Liver (tissue), 9 donors: ENCODE results near the gene C3orf38. TPM values are rescaled to one million over a fixed set of nuclear protein-coding genes. Genes with fewer than 3 reads are reported as not detected.
A peak's percentile ranks its signal among the peaks of the same experiment; 100 is the strongest.

ENCODE experiments used
- DNase-seq: peaks from one replicate; pipeline ENCODE4 v3.0.0-alpha.2; 2017; ENCODE audit warnings: low spot score
- H3K27ac ChIP-seq, 2 donors: one replicate each; pipeline ENCODE4 v1.7.0; 2013; ENCODE audit warnings: inconsistent platforms in 2 of 2, low read length in 2 of 2, control low read depth in 1 of 2, low read depth in 1 of 2, mild to moderate bottlenecking in 1 of 2
- H3K27me3 ChIP-seq, 4 donors: one replicate each; pipeline versions ENCODE4 v1.6.1 to v1.7.0; 2013; ENCODE audit warnings: low read length in 3 of 4, inconsistent platforms in 1 of 4, mild to moderate bottlenecking in 1 of 4, moderate library complexity in 1 of 4; ENCODE audit not compliant: control insufficient read depth in 4 of 4, insufficient read depth in 4 of 4
- H3K36me3 ChIP-seq, 4 donors: one replicate each; pipeline versions ENCODE4 v1.6.1 to v1.7.0; 2013; ENCODE audit warnings: low read length in 3 of 4, mild to moderate bottlenecking in 3 of 4, low read depth in 1 of 4, moderate library complexity in 1 of 4; ENCODE audit not compliant: control insufficient read depth in 4 of 4, insufficient read depth in 3 of 4
- H3K4me1 ChIP-seq, 4 donors: one replicate each; pipeline versions ENCODE4 v1.6.1 to v1.7.0; 2013; ENCODE audit warnings: low read length in 3 of 4, mild to moderate bottlenecking in 3 of 4, moderate library complexity in 1 of 4; ENCODE audit not compliant: control insufficient read depth in 4 of 4, insufficient read depth in 4 of 4
- H3K4me3 ChIP-seq, 3 donors: one replicate each; pipeline versions ENCODE4 v1.6.1 to v1.7.0; 2013; ENCODE audit warnings: low read length in 3 of 3, control low read depth in 1 of 3, low read depth in 1 of 3, mild to moderate bottlenecking in 1 of 3
- H3K9ac ChIP-seq, 2 donors: one replicate each; pipeline ENCODE4 v1.7.0; 2013; ENCODE audit warnings: low read length in 2 of 2, mild to moderate bottlenecking in 2 of 2, moderate library complexity in 2 of 2, control low read depth in 1 of 2, low read depth in 1 of 2
- H3K9me3 ChIP-seq, 4 donors: one replicate each; pipeline versions ENCODE4 v1.6.1 to v1.7.0; 2013; ENCODE audit warnings: low read length in 3 of 4; ENCODE audit not compliant: control insufficient read depth in 4 of 4
- EGR1 ChIP-seq, 2 donors: IDR thresholded peaks; 2 replicates each; pipeline ENCODE4 v1.6.1; 2016 to 2018; ENCODE audit warnings: antibody characterized with exemption in 2 of 2, low read depth in 2 of 2
- FOXA1 ChIP-seq: IDR thresholded peaks from 2 replicates; pipeline ENCODE4 v1.6.1; 2016; ENCODE audit warnings: antibody characterized with exemption
- FOXA2 ChIP-seq: IDR thresholded peaks from 2 replicates; pipeline ENCODE4 v1.6.1; 2016; ENCODE audit warnings: antibody characterized with exemption
- GABPA ChIP-seq, 2 donors: IDR thresholded peaks in 1 of 2; conservative IDR thresholded peaks in 1 of 2; 2 replicates each; pipeline ENCODE4 v1.6.1; 2016; ENCODE audit warnings: antibody characterized with exemption in 2 of 2, mild to moderate bottlenecking in 1 of 2, moderate library complexity in 1 of 2
- HNF4A ChIP-seq, 2 donors: conservative IDR thresholded peaks; 2 replicates each; pipeline ENCODE4 v1.6.1; 2016; ENCODE audit warnings: antibody characterized with exemption in 2 of 2, mild to moderate bottlenecking in 2 of 2
- HNF4G ChIP-seq: IDR thresholded peaks from 2 replicates; pipeline ENCODE4 v1.6.1; 2016; ENCODE audit warnings: antibody characterized with exemption
- JUND ChIP-seq, 2 donors: IDR thresholded peaks; 2 replicates each; pipeline ENCODE4 v1.6.1; 2016; ENCODE audit warnings: antibody characterized with exemption in 2 of 2
- NR2F2 ChIP-seq: IDR thresholded peaks from 2 replicates; pipeline ENCODE4 v1.6.1; 2016; ENCODE audit warnings: antibody characterized with exemption
- RAD21 ChIP-seq, 2 donors: IDR thresholded peaks; 2 replicates each; pipeline ENCODE4 v1.6.1; 2016; ENCODE audit warnings: antibody characterized with exemption in 2 of 2, mild to moderate bottlenecking in 2 of 2
- RXRA ChIP-seq, 2 donors: IDR thresholded peaks; 2 replicates each; pipeline ENCODE4 v1.6.1; 2017 to 2018; ENCODE audit warnings: antibody characterized with exemption in 2 of 2, mild to moderate bottlenecking in 1 of 2
- SP1 ChIP-seq: IDR thresholded peaks from 2 replicates; pipeline ENCODE4 v1.6.1; 2018; ENCODE audit warnings: antibody characterized with exemption, mild to moderate bottlenecking
- TAF1 ChIP-seq: conservative IDR thresholded peaks from 2 replicates; pipeline ENCODE4 v1.6.1; 2016; ENCODE audit warnings: antibody characterized with exemption, mild to moderate bottlenecking
- YY1 ChIP-seq: IDR thresholded peaks from 2 replicates; pipeline ENCODE4 v1.6.1; 2016; ENCODE audit warnings: antibody characterized with exemption, mild to moderate bottlenecking
- WGBS: extraction: QIAGEN DNeasy Blood & Tissue Kit; methylation state at CpG from one replicate; pipeline ENCODE4 v1.1.7; 2013; 5-methylcytosine and 5-hydroxymethylcytosine counted together
- polyA plus RNA-seq, 2 donors: library from polyadenylated mRNA; stranded (reverse) in 1 of 2; unstranded in 1 of 2; fragments of 200-250 nt in 1 of 2; fragments of >200 nt in 1 of 2; fragmentation: Nextera tagmentation in 1 of 2; extraction: Ambion mirVana in 1 of 2; gene quantifications; one replicate each; pipeline versions ENCODE4 v1.2.1 to v1.2.3, GENCODE V29; 2013 to 2015
- total RNA-seq, 2 donors: library from RNA; depleted of rRNA; stranded (reverse); fragments of >200 nt; gene quantifications; one replicate each; pipeline ENCODE4 v1.2.3, GENCODE V29; 2014
- TF ChIP-seq, protein P1 (sequence below): fragments of 150-350 bp; IDR thresholded peaks from 2 replicates; pipeline ENCODE4 v1.5.1; 2017; ENCODE audit warnings: improper control_type of control experiment, low read depth, low read length; ENCODE audit not compliant: missing input control
- TF ChIP-seq, protein P2 (sequence below): IDR thresholded peaks from 2 replicates; pipeline ENCODE4 v1.6.1; 2016; ENCODE audit warnings: antibody characterized with exemption
- TF ChIP-seq, protein P3 (sequence below): IDR thresholded peaks from 2 replicates; pipeline ENCODE4 v1.6.1; 2016; ENCODE audit warnings: antibody characterized with exemption, mild to moderate bottlenecking
- TF ChIP-seq, protein P4 (sequence below): IDR thresholded peaks from 2 replicates; pipeline ENCODE4 v1.6.1; 2016; ENCODE audit warnings: antibody characterized with exemption
- TF ChIP-seq, protein P5 (sequence below): IDR thresholded peaks from 2 replicates; pipeline ENCODE4 v1.6.1; 2016; ENCODE audit warnings: antibody characterized with exemption
- donor health status: healthy.
- donor health status: healthy.
- donor health status: healthy.
- donor health status: healthy.
- donor health status: healthy.

The C3orf38 gene
- total RNA-seq (10 to 100 TPM; 11.5 to 16.0 TPM), polyA plus RNA-seq (1 to 10 TPM; 4.6 to 4.7 TPM)

DNA sequence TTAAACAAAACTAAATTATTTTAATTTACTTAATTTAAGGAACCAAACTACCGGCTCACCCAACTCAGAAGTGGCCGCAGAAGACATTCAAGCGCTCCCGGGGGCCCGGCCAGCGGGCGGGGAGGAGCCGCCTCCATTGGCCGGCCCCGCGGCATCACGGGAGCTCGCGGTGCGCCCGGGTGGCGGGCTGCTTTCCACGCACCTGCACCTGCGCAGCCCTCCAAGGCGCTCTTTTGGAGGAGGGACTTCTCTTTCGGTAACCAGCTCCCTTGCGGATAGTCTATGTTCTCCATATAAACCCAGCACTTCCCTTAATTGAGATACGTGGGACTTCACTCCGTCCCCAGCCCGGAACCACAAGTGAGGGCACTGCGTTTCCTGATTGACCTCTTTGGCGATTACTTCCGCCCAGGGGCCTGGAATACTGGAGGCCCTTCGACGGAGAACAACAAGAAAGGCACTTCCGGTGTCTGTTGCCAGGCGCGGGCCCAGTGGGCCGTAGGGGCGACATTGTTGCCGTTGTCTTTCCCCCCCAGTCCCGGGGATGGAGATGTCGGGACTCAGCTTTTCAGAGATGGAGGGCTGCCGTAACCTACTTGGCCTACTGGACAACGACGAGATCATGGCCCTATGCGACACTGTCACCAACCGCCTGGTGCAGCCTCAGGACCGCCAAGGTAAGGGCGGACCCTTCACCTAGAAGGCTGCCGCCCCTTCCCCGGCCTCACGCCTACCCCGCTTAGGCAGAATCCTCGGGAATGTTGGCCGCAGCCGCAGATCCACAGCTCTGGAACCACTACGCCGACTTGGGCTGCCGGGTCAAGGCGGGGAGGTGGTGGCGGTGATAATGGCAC, at the start of gene C3orf38:
Gene C3orf38 (plus strand): TSS at position 451 of the 854 bp plus-strand sequence. CDS start 94 bp downstream, at position 545.
- under 1% methylated on average over 57 of the region's 57 CpGs for WGBS
- DNase-seq = peak; percentile 82
- Histone ChIP-seq H3K9ac (peak within 1 kb of the TSS; percentile 48 to 72), H3K27me3 (no peaks in the 10 kb centered on the region), H3K27ac (peak within 1 kb of the TSS; percentile 74 to 91), H3K36me3 (peaks cover 4 to 8% (median 6%) of the 10 kb centered on the region in 4 donors), H3K4me3 (peak within 1 kb of the TSS; percentile 76 to 87 (median 85)), H3K9me3 (no peaks in the 10 kb centered on the region), H3K4me1 (peaks cover 5 to 20% (median 13%) of the 10 kb centered on the region in 4 donors)
- no peak for TF ChIP-seq HNF4A (conservative IDR thresholded peaks at IDR 0.05)
- peak; percentile 95 to 97 for TF ChIP-seq GABPA (IDR thresholded peaks at IDR 0.05 in 1 of 2, conservative IDR thresholded peaks at IDR 0.05 in 1 of 2)
- TF ChIP-seq, protein P1, sequence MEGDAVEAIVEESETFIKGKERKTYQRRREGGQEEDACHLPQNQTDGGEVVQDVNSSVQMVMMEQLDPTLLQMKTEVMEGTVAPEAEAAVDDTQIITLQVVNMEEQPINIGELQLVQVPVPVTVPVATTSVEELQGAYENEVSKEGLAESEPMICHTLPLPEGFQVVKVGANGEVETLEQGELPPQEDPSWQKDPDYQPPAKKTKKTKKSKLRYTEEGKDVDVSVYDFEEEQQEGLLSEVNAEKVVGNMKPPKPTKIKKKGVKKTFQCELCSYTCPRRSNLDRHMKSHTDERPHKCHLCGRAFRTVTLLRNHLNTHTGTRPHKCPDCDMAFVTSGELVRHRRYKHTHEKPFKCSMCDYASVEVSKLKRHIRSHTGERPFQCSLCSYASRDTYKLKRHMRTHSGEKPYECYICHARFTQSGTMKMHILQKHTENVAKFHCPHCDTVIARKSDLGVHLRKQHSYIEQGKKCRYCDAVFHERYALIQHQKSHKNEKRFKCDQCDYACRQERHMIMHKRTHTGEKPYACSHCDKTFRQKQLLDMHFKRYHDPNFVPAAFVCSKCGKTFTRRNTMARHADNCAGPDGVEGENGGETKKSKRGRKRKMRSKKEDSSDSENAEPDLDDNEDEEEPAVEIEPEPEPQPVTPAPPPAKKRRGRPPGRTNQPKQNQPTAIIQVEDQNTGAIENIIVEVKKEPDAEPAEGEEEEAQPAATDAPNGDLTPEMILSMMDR = no peak
- TF ChIP-seq, protein P2, sequence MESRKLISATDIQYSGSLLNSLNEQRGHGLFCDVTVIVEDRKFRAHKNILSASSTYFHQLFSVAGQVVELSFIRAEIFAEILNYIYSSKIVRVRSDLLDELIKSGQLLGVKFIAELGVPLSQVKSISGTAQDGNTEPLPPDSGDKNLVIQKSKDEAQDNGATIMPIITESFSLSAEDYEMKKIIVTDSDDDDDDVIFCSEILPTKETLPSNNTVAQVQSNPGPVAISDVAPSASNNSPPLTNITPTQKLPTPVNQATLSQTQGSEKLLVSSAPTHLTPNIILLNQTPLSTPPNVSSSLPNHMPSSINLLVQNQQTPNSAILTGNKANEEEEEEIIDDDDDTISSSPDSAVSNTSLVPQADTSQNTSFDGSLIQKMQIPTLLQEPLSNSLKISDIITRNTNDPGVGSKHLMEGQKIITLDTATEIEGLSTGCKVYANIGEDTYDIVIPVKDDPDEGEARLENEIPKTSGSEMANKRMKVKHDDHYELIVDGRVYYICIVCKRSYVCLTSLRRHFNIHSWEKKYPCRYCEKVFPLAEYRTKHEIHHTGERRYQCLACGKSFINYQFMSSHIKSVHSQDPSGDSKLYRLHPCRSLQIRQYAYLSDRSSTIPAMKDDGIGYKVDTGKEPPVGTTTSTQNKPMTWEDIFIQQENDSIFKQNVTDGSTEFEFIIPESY = peak; percentile 30
- no peak for TF ChIP-seq RAD21 (IDR thresholded peaks at IDR 0.05)
- peak; percentile 89 for TF ChIP-seq YY1
- TF ChIP-seq, protein P3, sequence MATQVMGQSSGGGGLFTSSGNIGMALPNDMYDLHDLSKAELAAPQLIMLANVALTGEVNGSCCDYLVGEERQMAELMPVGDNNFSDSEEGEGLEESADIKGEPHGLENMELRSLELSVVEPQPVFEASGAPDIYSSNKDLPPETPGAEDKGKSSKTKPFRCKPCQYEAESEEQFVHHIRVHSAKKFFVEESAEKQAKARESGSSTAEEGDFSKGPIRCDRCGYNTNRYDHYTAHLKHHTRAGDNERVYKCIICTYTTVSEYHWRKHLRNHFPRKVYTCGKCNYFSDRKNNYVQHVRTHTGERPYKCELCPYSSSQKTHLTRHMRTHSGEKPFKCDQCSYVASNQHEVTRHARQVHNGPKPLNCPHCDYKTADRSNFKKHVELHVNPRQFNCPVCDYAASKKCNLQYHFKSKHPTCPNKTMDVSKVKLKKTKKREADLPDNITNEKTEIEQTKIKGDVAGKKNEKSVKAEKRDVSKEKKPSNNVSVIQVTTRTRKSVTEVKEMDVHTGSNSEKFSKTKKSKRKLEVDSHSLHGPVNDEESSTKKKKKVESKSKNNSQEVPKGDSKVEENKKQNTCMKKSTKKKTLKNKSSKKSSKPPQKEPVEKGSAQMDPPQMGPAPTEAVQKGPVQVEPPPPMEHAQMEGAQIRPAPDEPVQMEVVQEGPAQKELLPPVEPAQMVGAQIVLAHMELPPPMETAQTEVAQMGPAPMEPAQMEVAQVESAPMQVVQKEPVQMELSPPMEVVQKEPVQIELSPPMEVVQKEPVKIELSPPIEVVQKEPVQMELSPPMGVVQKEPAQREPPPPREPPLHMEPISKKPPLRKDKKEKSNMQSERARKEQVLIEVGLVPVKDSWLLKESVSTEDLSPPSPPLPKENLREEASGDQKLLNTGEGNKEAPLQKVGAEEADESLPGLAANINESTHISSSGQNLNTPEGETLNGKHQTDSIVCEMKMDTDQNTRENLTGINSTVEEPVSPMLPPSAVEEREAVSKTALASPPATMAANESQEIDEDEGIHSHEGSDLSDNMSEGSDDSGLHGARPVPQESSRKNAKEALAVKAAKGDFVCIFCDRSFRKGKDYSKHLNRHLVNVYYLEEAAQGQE = peak; percentile 59
- peak; percentile 28 for TF ChIP-seq SP1
- TF ChIP-seq NR2F2 = peak; percentile 86
- TF ChIP-seq EGR1 (IDR thresholded peaks at IDR 0.05; ENCODE audit: low read depth in 2 of 2) = no peak
- TF ChIP-seq HNF4G = no peak
- no peak for TF ChIP-seq FOXA1
- TF ChIP-seq, protein P4, sequence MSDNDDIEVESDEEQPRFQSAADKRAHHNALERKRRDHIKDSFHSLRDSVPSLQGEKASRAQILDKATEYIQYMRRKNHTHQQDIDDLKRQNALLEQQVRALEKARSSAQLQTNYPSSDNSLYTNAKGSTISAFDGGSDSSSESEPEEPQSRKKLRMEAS = peak; percentile 36
- peak; percentile 12 for TF ChIP-seq TAF1
- TF ChIP-seq FOXA2 = no peak
- TF ChIP-seq, protein P5, sequence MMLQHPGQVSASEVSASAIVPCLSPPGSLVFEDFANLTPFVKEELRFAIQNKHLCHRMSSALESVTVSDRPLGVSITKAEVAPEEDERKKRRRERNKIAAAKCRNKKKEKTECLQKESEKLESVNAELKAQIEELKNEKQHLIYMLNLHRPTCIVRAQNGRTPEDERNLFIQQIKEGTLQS = no peak
- TF ChIP-seq JUND (IDR thresholded peaks at IDR 0.05) = no peak
- peak; percentile 56 to 78 for TF ChIP-seq RXRA (IDR thresholded peaks at IDR 0.05)
